Lower leg skin (tissue), 3 donors: ENCODE results near the gene DPT.

Experiments
- CTCF ChIP-seq, 3 donors: fragments of 450-650 bp; IDR thresholded peaks; one replicate each; pipeline ENCODE4 v1.5.1; 2016; ENCODE audit warnings: antibody characterized with exemption in 3 of 3, mild to moderate bottlenecking in 3 of 3, moderate library complexity in 2 of 3
- POLR2A ChIP-seq, 2 donors: fragments of 450-650 bp; IDR thresholded peaks; one replicate each; pipeline ENCODE4 v1.6.1; 2016 to 2017; ENCODE audit warnings: antibody characterized with exemption in 2 of 2, mild to moderate bottlenecking in 1 of 2, moderate library complexity in 1 of 2

DNA sequence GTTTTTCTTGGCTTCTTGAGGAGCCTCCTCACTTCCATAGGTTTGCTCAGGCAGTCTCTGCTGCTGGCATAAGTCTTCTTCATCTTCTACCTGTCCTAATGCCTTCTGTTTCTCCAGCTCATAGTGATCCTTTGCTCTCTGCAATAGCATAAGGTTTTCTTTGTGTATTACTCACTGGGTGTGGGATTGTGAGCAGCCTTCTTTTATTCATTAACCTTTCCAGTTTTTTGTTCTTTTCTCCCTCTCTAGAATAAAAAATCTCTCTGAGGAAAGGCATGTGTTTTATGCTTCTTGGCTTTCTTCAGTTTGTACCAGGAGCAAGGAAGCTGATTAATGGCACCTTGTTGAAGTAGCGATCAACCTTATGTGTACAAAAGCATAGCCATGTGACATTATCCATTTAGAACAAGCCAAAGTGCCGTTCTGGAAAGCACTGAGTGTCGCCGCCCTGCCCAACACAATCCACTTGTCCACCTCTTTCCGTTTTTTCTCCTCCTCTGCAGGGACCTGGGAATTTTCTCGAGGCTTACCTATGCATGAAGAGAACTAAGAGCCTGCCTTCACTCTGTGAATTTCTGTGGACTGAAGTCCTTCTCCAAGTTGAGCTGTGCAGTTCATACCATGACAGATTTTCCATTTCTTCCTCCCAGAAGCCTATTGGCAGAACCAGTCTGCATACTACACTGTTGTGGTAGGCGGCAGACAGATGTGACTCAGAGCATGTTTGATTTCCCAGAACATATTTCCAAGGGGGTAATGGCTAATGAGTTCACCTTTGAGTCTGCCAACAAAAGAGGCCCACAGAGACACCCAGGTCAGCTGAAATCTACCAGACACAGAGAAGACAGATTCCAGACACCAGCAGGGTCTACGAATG, 39.0 kb downstream of the DPT start:
- TF ChIP-seq CTCF (IDR thresholded peaks at IDR 0.05) (no peak), POLR2A (IDR thresholded peaks at IDR 0.05) (no peak)
